Glutamatergic neuron (in vitro differentiated cells): ENCODE data around the gene FKBP1A. TPM values are rescaled to one million over a fixed set of nuclear protein-coding genes. Genes with fewer than 3 reads are reported as not detected.
"Not testable (repeated sequence)": the region's sequence is repeated elsewhere in the genome, so short reads cannot be mapped to it uniquely, and the experiment has no call there.

ENCODE experiments used
- DNase-seq: peaks from one replicate; pipeline ENCODE4 v3.0.0; 2022
- H3K27ac Mint-ChIP-seq: one replicate; pipeline ENCODE4 v1.8.0; 2020; ENCODE audit warnings: mild to moderate bottlenecking, mixed read lengths, inconsistent platforms; ENCODE audit not compliant: unreplicated experiment
- H3K27me3 Mint-ChIP-seq: one replicate; pipeline ENCODE4 v1.8.0; 2020; ENCODE audit warnings: mild to moderate bottlenecking, moderate library complexity, mixed read lengths, inconsistent platforms; ENCODE audit not compliant: unreplicated experiment
- H3K36me3 Mint-ChIP-seq: one replicate; pipeline ENCODE4 v1.8.0; 2020; ENCODE audit warnings: mild to moderate bottlenecking, mixed read lengths, inconsistent platforms; ENCODE audit not compliant: unreplicated experiment
- H3K4me1 Mint-ChIP-seq: one replicate; pipeline ENCODE4 v1.8.0; 2020; ENCODE audit warnings: mild to moderate bottlenecking, low read depth, mixed read lengths, inconsistent platforms; ENCODE audit not compliant: unreplicated experiment
- H3K4me3 Mint-ChIP-seq: one replicate; pipeline ENCODE4 v1.8.0; 2020; ENCODE audit warnings: mild to moderate bottlenecking, mixed read lengths, inconsistent platforms; ENCODE audit not compliant: unreplicated experiment
- H3K9me3 Mint-ChIP-seq: one replicate; pipeline ENCODE4 v1.8.0; 2020; ENCODE audit warnings: mild to moderate bottlenecking, moderate library complexity, mixed read lengths, inconsistent platforms; ENCODE audit not compliant: unreplicated experiment
- total RNA-seq: library from RNA; stranded (reverse); fragmentation: NEBNext Ultra II Directional; extraction: Animal tissue kit (Norgen Biotek cat#: 25700); gene quantifications from one replicate; pipeline ENCODE4 v1.2.1, GENCODE V29; 2021; ENCODE audit not compliant: unreplicated experiment
- TF ChIP-seq, protein P1 (sequence below): fragments of 200-600 bp; sonication (generic); IDR thresholded peaks from one replicate; pipeline ENCODE4 v1.5.0; 2021; ENCODE audit not compliant: partially characterized antibody, unreplicated experiment

FKBP1A gene
- total RNA-seq, 1 donor from 2014 or later: 350 TPM

DNA sequence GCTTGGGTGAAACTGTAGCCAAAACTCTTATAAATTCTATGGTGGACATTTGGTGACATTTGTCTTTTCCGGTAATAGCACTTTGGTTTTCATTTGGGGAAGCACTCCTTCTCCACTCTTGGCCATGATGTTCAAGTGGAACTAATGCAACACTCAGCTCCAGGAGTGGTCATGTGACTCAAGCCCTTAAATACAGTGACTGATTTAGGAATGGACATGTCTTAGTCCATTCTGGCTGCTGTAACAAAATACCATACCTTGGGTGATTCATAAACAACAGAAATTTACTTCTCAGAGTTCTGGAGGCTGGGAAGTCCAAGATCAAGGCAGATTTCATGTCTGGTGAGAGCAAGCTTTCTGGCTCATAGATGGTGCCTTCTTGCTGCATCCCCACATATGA is 10.8 kb upstream of the FKBP1A start:
- H3K36me3 Mint-ChIP-seq: no peaks in the 10 kb centered on the region
- H3K9me3 Mint-ChIP-seq: peaks cover 5% of the 10 kb centered on the region
- DNase-seq: no peak

DNA sequence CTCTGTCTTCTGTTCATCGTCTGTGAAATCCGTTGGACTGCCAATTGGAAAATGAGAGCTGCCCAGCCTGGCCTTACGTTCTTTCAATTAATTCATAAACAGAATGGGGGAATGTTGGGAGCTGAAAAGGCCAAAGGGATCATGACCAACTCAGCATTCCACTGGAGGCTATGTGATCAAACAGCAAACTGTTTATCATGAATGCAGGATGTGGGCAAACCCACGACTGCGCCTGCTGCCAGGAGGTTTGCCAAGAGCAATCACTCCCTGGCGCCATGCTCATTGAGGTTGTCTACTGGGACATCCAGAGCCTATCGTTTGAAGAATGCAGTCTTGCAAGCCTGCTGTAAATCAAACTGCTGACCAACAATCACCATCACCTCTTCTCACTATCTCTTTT is 9.3 kb upstream of the FKBP1A start:
- Mint-ChIP-seq H3K4me3 (no peak overlapping the region), H3K27me3 (peaks cover 2% of the 10 kb centered on the region)
- DNase-seq: no peak

More for the DNA sequence above, 10.8 kb upstream of the FKBP1A start:
- Mint-ChIP-seq H3K27ac (no peak overlapping the region), H3K27me3 (no peaks in the 10 kb centered on the region), H3K4me3 (no peak overlapping the region), H3K4me1 (no peaks in the 10 kb centered on the region)
- TF ChIP-seq, protein P1, sequence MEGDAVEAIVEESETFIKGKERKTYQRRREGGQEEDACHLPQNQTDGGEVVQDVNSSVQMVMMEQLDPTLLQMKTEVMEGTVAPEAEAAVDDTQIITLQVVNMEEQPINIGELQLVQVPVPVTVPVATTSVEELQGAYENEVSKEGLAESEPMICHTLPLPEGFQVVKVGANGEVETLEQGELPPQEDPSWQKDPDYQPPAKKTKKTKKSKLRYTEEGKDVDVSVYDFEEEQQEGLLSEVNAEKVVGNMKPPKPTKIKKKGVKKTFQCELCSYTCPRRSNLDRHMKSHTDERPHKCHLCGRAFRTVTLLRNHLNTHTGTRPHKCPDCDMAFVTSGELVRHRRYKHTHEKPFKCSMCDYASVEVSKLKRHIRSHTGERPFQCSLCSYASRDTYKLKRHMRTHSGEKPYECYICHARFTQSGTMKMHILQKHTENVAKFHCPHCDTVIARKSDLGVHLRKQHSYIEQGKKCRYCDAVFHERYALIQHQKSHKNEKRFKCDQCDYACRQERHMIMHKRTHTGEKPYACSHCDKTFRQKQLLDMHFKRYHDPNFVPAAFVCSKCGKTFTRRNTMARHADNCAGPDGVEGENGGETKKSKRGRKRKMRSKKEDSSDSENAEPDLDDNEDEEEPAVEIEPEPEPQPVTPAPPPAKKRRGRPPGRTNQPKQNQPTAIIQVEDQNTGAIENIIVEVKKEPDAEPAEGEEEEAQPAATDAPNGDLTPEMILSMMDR: no peak

GRCh38 chr20:1401451-1401907 is 8.6 kb upstream of the FKBP1A start:
- H3K4me3 Mint-ChIP-seq: no peak overlapping the region
- peaks cover 5% of the 10 kb centered on the region for H3K27me3 Mint-ChIP-seq
- H3K27ac Mint-ChIP-seq: no peak overlapping the region
- H3K36me3 Mint-ChIP-seq: no peaks in the 10 kb centered on the region
- TF ChIP-seq, protein P1: no peak
- H3K9me3 Mint-ChIP-seq: peaks cover 9% of the 10 kb centered on the region
- DNase-seq: no peak
- H3K4me1 Mint-ChIP-seq: no peaks in the 10 kb centered on the region

More for the DNA sequence above, 9.3 kb upstream of the FKBP1A start:
- H3K4me1 Mint-ChIP-seq: no peaks in the 10 kb centered on the region
- no peak overlapping the region for H3K27ac Mint-ChIP-seq
- no peaks in the 10 kb centered on the region for H3K36me3 Mint-ChIP-seq
- H3K9me3 Mint-ChIP-seq: peaks cover 6% of the 10 kb centered on the region
- TF ChIP-seq, protein P1: no peak

DNA sequence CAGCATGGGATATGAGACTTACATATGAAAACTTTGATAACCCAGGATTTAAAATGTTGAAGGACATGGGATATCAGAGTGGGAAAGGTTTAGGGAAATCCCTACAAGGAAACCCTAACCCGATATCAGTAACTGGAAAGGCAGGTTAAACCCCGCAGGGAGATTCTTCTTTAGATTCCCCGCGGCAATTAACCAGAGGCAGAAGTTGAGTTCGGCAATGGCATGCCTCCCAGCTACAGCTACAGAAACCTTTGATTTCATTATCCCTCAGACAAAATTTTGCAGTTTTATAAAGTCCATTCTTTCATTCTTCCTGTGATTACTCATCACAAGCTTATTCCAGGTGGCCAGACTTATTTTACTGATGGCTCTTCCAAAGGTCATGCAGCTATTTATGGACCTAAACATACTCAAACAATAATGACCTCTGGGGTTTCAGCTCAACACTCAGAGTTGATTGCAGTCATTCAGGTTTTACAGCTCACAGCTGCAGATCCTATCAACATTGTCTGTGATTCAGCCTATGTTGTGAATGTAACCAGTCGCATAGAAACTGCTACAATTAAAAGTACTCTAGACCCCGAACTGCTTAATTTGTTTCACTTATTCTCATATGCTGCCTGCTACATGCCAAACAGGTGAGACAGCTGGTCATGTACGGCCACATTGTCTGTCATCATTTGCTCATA is 7.0 kb upstream of the FKBP1A start:
- H3K27ac Mint-ChIP-seq, H3K4me1 Mint-ChIP-seq, DNase-seq, H3K36me3 Mint-ChIP-seq, H3K4me3 Mint-ChIP-seq, H3K9me3 Mint-ChIP-seq: not testable (repeated sequence)
- H3K27me3 Mint-ChIP-seq: peaks cover 10% of the 10 kb centered on the region

DNA sequence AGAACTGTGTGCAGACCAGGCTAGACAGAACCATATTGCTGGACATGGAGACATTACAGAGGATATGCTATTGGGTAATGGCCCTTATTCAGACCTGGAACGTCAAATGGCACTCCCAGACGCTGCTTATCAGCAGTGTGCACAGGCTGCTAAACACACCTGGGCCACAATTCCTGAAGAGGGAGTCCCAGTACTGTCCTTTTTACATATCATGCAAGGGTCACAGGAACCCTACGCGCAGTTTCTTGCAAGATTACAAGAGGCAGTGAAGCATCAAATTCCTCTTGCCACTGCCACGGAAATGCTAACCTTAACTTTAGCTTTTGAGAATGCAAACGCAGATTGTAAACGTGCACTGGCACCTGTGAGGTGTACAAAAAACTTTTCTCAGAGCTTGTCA is 5.3 kb upstream of the FKBP1A start:
- H3K27me3 Mint-ChIP-seq: peaks cover 17% of the 10 kb centered on the region
- H3K36me3 Mint-ChIP-seq, DNase-seq, H3K9me3 Mint-ChIP-seq, H3K4me3 Mint-ChIP-seq, H3K4me1 Mint-ChIP-seq, H3K27ac Mint-ChIP-seq: not testable (repeated sequence)

- H3K27me3 Mint-ChIP-seq: peaks cover 19% of the 10 kb centered on the region
- no peaks in the 10 kb centered on the region for H3K4me1 Mint-ChIP-seq
Observed at GRCh38 chr20:1397710-1398109, 4.9 kb upstream of the FKBP1A start.

More at GRCh38 chr20:1397710-1398109, 4.9 kb upstream of the FKBP1A start:
- H3K4me3 Mint-ChIP-seq: no peak overlapping the region
- no peak for DNase-seq
- TF ChIP-seq, protein P1: no peak
- H3K27ac Mint-ChIP-seq: no peak overlapping the region
- peaks cover 8% of the 10 kb centered on the region for H3K9me3 Mint-ChIP-seq
- peaks cover 3% of the 10 kb centered on the region for H3K36me3 Mint-ChIP-seq
